HG03060 (cell line): ENCODE results near the gene BSG.

Experiments used
- ATAC-seq: cut with Tn5 transposase; IDR thresholded peaks from one replicate; pipeline ENCODE4 v1.9.1; 2021; ENCODE audit warnings: low read depth, moderate number of reproducible peaks; ENCODE audit not compliant: unreplicated experiment

BSG gene

DNA sequence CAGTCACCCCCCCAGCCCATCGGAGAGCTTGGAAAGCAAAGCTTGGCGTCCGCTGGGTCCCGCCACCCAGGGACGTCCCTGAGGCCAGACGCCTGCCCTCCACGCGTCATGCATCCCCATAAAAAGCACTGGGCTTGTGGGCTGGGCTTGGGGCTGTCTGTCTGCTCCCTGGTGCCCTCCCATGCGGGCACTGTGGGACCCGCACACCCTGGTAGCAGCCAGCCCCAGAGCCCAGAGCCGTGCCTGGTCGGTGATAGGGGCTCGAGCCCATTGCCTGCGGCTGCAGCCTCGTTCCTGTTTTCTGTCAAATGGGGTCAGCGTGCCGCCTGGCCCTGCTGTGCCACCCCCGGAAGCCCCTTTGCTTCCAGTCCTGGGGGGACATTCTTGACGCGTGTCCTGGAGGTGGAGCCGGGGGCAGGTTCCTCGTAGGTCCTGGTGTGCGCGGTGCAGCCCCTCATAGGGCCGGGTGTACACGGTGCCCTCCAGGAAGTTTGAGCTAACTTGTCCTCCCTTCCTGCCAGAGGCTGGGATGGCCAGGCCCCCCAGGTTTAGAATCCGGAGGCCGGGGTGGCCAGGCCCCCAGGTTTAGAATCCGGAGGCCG is 32.9 kb upstream of the BSG start:
- no peak for ATAC-seq

DNA sequence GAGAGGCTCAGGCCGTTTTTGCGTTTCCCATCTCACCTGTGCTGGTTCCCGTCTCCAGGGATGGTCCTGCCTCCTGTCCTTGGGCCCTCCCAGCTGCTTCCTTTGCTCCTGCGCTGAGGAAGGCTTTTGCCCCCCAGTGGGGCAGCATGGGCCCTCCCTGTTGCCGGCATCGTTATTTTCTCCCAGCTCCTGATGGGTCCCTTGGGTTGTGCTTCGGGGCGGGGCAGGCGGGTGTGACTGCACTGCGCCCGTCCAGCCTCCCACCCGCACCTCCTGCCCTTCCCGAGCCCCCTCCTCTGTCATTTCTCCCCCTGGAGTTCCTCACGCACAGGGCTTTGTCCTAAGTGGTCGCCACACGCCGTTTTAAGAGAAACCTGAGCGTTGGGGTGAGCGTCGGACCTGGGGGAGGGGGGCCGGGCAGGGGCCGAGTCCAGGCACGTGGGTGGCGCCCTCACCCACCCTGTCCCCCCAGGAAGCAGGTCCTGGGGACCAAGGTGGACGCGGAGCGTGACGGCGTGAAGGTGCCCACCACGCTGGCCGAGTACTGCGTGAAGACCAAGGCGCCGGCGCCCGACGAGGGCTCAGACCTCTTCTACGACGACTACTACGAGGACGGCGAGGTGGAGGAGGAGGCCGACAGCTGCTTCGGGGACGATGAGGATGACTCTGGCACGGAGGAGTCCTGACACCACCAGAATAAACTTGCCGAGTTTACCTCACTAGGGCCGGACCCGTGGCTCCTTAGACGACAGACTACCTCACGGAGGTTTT is 31.3 kb upstream of the BSG start:
- ATAC-seq = no peak

DNA sequence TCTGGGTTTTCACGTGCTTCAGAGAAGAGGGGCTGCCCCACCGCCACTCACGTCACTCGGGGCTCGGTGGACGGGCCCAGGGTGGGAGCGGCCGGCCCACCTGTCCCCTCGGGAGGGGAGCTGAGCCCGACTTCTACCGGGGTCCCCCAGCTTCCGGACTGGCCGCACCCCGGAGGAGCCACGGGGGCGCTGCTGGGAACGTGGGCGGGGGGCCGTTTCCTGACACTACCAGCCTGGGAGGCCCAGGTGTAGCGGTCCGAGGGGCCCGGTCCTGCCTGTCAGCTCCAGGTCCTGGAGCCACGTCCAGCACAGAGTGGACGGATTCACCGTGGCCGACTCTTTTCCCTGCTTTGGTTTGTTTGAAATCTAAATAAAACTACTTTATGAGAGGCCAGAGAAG is 30.7 kb upstream of the BSG start:
- ATAC-seq = no peak

DNA sequence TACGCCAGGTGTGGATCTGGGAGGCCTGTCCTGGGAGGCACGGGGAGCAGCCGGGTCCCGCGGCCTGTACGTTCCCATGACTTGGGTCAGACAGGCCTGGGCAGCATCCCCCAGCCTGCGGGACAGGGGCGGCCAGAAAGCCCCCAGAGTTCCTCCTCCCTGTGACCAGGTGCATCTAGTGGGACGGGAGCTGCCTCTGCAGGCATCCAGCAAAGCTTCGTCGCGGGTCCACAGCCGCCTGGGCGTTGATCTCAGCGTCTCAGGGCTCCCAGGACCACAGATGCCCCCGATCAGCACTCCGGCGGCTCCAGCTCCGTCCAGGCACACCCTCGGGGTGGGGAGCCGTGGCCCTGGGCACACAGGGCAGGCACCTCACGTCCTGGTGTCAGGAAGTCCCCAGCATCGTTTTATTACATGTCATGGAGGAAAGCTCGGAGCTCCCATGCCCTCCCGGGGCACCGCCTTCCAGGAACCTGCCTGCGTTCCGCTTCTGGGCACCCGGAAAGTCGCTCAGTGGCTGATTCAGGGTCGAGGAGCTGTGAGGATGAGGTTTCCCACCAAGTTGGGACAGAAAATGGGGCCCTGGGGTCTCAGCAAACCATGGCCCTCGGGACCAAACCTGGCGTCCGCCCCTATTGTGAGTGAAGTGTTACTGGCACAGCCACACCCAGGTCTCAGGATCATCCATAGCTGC is 30.1 kb upstream of the BSG start:
- ATAC-seq = no peak

DNA sequence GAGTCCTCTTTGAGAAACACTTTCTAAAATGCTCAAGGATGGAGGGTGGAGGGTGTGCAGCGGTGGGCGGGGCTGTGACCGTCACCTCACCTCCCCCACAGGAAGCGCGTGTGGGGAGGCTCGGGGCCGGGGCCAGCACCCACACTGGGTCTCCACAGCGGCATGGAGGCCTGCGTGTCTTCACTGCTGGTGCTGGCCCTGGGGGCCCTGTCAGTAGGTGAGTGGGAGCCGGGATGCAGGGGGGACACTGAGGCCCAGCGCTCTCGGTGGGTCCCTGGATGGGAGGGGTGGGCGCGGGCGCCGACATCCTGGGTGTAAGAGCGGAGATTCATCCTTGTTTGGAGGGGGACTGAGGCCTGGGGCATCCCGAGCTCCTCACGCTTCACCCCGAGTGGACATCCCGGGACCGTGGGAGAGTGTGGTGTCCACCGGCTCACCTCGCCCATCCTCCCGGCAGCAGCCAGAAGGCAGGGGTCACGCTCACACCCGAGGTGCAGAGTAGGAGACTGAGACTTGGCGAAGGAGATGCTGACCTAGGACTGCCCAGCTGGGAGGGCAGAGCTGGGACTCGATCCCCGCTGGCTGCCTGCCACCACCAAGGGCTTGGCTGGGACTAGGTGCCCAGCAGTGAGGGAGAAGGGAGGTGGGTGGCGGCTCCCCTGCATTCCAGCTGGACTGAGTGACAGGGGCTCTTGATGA is 28.3 kb upstream of the BSG start, which contains the start of gene GZMM:
Gene GZMM, plus strand, starts transcription at position 144 of the 699 bp plus-strand sequence. Its CDS starts 19 bp downstream, at position 163.
- ATAC-seq = no peak

DNA sequence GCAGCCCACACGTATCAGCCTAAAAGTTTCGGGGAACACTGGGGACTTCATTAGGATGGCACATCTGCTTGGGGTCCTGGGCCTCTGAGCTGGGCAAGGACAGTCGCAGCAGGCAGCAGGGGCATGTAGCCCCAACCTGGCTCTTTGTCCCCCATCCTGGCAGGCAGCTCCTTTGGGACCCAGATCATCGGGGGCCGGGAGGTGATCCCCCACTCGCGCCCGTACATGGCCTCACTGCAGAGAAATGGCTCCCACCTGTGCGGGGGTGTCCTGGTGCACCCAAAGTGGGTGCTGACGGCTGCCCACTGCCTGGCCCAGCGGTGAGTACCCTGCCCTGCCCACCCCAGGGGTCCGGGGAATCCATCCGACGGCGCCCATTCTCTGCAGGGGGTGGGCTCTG is 25.3 kb upstream of the BSG start:
- ATAC-seq = no peak

DNA sequence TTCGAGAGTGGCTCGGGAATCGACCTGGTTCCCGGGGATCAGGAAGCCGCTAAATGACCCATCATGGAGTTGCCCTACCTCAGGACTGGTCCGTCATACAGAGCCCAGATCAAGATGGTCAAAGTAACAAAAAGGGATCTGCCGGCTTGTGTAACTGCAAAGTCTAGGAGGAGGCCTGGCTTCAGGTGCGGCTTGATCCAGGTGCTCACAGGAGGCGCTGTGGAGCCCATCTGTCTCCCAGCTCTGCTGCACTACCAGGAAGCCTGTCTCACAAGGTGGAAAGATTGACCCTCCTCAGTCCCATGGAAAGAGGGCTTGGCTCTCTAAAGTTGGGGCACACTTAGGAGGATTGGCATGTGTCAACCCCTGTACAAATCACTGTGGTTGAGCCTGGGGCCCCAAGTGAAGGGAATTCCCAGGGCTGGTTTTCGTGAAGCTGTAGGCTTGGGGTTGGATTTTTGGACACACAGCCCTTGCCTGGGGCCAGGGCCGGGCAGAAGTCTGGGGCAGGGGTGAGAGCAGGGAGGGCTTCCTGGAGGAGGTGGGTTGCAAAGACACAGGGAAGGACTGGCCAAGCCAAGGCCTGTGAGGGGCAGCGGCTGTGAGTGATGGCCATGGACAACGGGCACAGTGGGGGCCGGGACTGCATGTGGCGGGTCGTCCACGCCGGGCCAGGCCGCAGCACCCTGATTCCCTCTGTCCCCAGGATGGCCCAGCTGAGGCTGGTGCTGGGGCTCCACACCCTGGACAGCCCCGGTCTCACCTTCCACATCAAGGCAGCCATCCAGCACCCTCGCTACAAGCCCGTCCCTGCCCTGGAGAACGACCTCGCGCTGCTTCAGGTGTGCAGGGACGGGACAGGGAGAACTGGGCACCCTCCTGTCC is 24.3 kb upstream of the BSG start:
- ATAC-seq = no peak

DNA sequence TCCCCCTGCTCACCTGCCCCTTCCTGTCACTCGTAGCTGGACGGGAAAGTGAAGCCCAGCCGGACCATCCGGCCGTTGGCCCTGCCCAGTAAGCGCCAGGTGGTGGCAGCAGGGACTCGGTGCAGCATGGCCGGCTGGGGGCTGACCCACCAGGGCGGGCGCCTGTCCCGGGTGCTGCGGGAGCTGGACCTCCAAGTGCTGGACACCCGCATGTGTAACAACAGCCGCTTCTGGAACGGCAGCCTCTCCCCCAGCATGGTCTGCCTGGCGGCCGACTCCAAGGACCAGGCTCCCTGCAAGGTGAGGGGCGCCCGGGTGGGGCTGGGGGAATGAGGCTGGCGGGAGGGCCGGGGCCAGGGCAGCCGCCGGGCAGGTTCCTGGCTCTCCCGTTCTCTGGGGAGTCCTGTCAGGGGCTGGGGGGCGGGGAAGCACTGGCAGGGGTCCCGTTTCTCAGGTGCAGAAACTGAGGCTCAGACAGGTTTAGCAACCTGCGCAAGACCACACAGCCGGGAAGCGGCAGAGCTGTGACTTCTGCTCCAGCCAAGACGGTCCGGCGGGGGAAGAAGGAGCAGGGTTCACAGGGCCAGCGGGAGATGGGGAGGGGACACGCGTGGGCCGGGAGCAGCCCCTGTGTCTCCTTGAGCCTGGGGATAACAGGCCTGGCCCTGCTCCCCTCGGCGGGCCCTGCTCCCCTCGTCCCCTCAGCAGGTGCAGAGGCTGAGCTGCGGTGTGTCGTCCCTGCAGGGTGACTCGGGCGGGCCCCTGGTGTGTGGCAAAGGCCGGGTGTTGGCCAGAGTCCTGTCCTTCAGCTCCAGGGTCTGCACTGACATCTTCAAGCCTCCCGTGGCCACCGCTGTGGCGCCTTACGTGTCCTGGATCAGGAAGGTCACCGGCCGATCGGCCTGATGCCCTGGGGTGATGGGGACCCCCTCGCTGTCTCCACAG is 23.2 kb upstream of the BSG start:
- ATAC-seq = no peak

DNA sequence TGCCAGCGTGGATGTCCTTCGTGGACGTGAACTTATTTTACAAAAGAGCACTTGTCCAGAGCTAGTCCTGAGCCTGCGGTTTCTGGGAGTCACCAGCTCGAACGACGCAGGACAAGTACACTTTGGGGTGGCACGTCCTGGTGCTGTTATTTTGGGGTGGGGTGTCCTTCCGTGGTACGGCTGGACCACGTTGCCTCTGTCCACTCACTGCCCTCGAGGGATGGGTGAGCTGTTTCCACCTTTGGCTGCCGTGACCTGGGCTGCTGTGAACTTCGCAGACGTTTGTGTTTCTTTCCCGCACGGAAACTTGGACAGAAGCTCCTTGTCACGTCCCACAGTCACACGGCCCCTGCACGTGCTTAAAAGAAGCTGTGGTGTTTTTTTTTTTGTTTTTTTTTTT is 17.6 kb upstream of the BSG start:
- no peak for ATAC-seq

DNA sequence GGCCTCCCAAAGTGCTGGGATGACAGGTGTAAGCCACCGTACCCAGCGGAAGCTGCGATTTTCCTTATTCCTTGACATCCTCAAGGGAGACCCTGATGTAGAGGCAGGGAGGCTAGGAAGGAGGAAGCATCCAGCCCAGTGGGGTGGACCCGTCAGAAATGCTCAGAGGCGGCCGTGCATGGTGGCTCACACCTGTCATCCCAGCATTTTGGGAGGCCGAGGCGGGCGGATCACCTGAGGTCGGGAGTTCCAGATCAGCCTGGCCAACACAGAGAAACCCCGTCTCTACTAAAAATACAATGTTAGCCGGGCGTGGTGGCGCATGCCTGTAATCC is 17.0 kb upstream of the BSG start:
- no peak for ATAC-seq

DNA sequence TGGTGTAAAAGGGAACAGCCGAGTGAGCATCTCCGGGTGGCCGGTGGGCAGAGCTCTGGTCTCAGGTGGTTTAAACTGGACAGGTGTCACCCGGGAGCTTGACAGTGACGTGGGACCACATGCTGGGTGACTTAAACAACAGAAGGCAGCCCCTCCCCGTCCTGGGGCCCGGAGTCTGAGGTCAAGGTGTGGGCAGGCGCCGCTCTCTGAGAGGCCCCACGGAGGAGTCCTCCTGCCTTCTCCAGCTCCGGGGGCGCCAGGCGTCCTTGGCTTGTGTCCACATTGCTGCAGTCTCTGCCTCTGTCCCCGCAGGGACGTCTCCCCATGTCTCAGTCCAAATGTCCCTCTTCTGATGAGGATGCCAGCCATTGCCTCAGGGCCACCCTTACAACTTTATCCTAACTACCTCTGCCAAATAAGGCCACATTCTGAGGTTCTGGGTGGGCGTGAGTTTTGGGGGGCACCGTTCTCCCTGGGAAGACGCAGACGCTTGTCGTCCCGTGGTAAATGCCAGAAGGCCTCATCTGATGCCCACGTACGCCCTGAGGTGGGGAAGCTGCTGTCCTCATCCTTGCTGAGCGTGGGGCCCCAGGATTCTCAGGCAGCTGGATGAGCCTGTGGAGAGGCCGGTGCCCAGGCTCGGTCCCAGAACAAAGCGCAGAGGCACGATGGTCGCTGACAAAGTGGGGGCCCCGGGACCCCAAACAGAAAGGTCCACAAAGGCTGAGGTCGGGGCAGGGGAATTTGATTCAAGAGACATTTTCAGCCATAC is 15.6 kb upstream of the BSG start:
- no peak for ATAC-seq

DNA sequence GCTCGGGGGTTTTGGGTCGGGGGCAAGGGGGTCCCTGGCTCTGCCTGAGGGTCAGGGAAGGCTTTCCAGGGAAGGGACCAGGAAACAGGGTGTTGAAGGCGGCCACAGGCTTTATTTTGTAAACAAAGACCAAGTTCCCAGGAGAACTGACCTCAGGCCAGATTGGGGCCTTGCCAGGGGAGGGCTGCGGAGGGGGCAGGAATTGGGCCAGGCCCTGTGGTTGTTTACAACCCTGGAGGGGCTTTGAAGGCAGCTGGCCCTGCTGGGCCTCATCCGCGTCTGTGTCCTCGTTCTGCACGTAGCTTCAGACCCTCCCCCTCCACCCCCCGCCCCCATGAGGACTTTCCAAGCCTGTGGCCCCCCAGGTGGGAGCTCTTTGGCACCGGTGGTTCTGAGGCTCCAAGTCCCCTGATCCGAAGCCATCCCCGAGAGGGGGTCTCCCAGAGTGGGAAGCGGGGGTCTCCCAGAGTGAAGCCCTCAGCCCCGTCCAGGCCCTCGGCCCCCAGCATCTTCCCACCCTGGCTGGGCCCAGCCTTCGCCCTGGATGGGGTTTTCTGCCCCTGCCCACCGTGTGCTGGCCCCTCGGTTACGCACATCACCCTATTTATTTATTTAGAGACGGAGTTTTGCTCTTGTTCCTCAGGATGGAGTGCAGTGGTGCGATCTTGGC is 13.5 kb upstream of the BSG start:
- ATAC-seq = no peak

DNA sequence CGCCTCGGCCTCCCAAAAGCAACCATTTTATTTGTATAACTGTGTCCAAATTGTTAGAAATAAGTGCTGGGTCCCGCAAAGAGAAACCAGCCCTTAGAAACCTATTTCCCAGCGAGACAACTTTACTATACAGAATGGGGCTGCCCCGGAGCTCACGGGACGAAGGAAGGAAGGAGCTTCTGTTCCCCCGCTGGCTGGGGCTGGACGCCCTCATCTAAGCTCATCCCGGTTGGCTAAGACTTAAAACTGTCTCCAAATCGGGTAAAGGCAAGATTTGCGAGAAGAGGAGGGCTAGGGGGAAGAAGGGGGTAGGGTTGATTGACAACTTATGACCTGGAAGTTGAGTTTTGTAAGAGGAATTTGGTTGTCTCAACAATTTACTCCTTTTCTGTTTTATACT is 12.3 kb upstream of the BSG start:
- ATAC-seq = no peak

DNA sequence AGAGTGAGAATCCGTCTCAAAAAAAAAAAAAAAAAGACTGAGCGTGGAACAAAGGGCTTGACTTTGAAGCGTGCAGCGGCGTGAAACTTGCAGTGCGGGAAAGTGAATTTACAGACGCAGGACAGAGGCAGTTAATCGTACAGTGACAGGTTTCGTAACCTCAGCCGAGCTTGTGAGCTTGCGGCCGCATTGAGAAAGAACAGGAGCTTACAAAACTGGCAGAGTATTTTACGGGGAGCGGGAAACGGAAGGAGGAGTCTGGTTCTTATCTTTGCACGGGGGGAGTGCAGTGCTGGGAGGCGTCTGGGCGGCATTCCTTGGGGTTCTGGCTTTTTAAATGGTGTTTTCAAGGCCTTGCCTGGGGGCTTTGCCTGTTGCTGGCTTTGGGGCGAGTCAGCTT is 6.0 kb upstream of the BSG start:
- ATAC-seq = no peak

DNA sequence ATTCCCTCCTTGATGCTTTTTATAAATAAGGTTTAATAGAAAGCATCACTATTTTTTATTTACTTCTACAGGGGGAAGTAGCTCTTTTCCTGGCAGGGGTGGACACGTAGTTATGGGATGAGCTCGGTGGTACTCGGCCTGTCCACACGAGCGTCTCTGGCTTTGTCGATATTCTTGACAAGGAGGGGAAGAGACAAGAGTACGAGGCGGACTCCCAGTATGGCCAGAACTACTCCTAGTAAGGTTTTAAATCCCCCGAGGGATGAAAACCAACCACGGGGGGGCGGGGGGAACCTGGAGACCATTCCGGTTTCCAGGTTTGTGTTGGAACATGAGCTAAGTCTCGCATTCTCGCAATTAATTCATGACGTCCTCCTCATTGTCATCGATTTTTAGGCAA is 5.6 kb upstream of the BSG start:
- no peak for ATAC-seq

DNA sequence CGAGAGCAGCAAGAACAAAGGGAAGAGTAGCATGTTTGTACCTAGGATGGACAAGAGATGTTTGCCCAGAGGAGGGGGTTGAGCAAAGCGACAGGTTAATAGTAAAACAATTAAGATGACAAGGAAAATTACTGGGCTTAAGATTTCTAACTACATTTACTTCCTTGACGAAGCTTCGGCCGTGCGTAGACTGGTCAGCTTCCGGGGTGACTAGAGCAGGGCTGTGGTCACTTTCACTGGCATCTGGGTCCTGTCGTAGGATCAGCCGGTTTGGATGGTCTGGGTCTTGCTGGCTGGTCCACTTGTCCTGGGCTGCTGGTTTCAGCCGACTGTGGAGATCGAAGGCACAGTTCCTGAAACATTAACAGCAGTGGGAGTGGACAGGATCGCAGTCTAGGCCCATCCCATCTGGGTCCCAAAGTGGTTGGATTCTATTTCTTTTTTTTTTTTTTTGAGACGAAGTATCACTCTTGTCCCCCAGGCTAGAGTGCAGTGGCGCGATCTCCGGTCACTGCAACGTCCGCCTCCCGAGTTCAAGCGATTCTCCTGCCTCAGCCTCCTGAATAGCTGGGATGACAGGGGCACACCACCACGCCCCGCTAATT is 5.0 kb upstream of the BSG start:
- ATAC-seq = no peak

DNA sequence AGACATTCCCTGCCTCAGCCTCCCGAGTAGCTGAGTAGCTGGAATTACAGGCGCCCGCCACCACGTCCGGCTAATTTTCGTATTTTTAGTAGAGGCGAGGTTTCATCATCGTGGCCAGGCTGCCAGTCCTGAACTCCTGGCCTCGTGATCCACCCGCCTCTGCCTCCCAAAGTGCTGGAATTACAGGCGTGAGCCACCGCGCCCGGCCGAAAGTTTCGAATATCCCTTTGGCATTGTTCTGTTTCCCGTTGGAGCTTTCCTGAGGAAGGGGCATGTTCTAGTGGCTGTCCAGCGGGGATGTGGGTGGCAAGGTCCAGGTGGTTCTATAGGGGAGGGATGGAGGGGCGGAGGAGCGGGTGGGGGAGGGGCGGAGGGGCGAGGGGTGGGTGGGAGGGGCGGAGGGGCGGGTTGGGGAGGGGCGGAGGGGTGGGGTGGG is 2.1 kb upstream of the BSG start:
- no peak for ATAC-seq
